HepG2 (cell line): ENCODE measurements around the gene PIP5KL1. TPM values are rescaled to one million over a fixed set of nuclear protein-coding genes. Genes with fewer than 3 reads are reported as not detected.

Source experiments
- CAMTA2 ChIP-seq: sonication (generic); formaldehyde crosslinking; IDR thresholded peaks from 2 replicates; pipeline ENCODE4 v1.4.0; 2020; ENCODE audit warnings: mild to moderate bottlenecking, missing genetic modification reagents, borderline replicate concordance
- FOXO4 ChIP-seq: sonication (generic); formaldehyde crosslinking; conservative IDR thresholded peaks from 2 replicates; pipeline ENCODE4 v1.8.1; 2023; ENCODE audit warnings: missing genetic modification reagents
- HNRNPK ChIP-seq: fragments of 200-400 bp; formaldehyde crosslinking; IDR thresholded peaks from 2 replicates; pipeline ENCODE4 v1.6.1; 2018; ENCODE audit warnings: low read length, low read depth, moderate library complexity, mild to moderate bottlenecking; ENCODE audit not compliant: poor library complexity, severe bottlenecking
- KLF16 ChIP-seq, 2 experiments: sonication (generic) in 1 of 2; formaldehyde crosslinking in 1 of 2; IDR thresholded peaks; 2 replicates each; pipeline versions ENCODE4 v1.6.1 to v1.8.0; 2016 to 2023; ENCODE audit warnings: missing genetic modification reagents in 2 of 2, missing compliant biosample characterization in 1 of 2
- MLLT10 ChIP-seq: sonication (generic); formaldehyde crosslinking; IDR thresholded peaks from 2 replicates; pipeline ENCODE4 v1.4.0; 2020; ENCODE audit warnings: missing genetic modification reagents
- PATZ1 ChIP-seq: sonication (generic); formaldehyde crosslinking; IDR thresholded peaks from 2 replicates; pipeline ENCODE4 v1.4.0; 2020; ENCODE audit warnings: missing genetic modification reagents
- SMARCC2 ChIP-seq: fragments of 450-650 bp; IDR thresholded peaks from 2 replicates; pipeline ENCODE4 v1.6.1; 2017; ENCODE audit warnings: antibody characterized with exemption, mild to moderate bottlenecking
- STAT6 ChIP-seq: sonication (generic); formaldehyde crosslinking; IDR thresholded peaks from 2 replicates; pipeline ENCODE4 v1.4.0; 2020; ENCODE audit warnings: missing genetic modification reagents, mild to moderate bottlenecking, borderline replicate concordance
- TCF7L2 ChIP-seq: IDR thresholded peaks from 2 replicates; pipeline ENCODE4 v1.6.1; 2011; ENCODE audit warnings: mild to moderate bottlenecking, low read depth, low read length, moderate library complexity
- THRA ChIP-seq: sonication (generic); formaldehyde crosslinking; IDR thresholded peaks from 2 replicates; pipeline ENCODE4 v1.4.0; 2020; ENCODE audit warnings: missing genetic modification reagents, borderline replicate concordance
- TIGD3 ChIP-seq: sonication (generic); formaldehyde crosslinking; IDR thresholded peaks from 2 replicates; pipeline ENCODE4 v1.5.1; 2020; ENCODE audit warnings: mild to moderate bottlenecking, missing genetic modification reagents, borderline replicate concordance
- U2AF2 ChIP-seq: fragments of 200-400 bp; formaldehyde crosslinking; IDR thresholded peaks from 2 replicates; pipeline ENCODE4 v1.6.1; 2017; ENCODE audit warnings: low read depth, mild to moderate bottlenecking, low read length
- ZFP41 ChIP-seq: sonication (generic); formaldehyde crosslinking; IDR thresholded peaks from 2 replicates; pipeline ENCODE4 v1.4.0; 2020; ENCODE audit warnings: mild to moderate bottlenecking, missing genetic modification reagents, borderline replicate concordance
- ZNF124 ChIP-seq: sonication (generic); formaldehyde crosslinking; IDR thresholded peaks from 2 replicates; pipeline ENCODE4 v1.4.0; 2020; ENCODE audit warnings: missing genetic modification reagents
- ZNF296 ChIP-seq: sonication (generic); formaldehyde crosslinking; conservative IDR thresholded peaks from 2 replicates; pipeline ENCODE4 v1.5.0; 2020; ENCODE audit warnings: mild to moderate bottlenecking, missing genetic modification reagents
- ZNF3 ChIP-seq: IDR thresholded peaks from 2 replicates; pipeline ENCODE4 v1.7.0; 2017; ENCODE audit warnings: inconsistent platforms
- ZNF446 ChIP-seq: sonication (generic); formaldehyde crosslinking; IDR thresholded peaks from 2 replicates; pipeline ENCODE4 v1.5.0; 2020; ENCODE audit warnings: mild to moderate bottlenecking, missing genetic modification reagents
- ZNF496 ChIP-seq: sonication (generic); formaldehyde crosslinking; IDR thresholded peaks from 2 replicates; pipeline ENCODE4 v1.8.1; 2023; ENCODE audit warnings: mild to moderate bottlenecking, moderate library complexity, missing genetic modification reagents; ENCODE audit not compliant: insufficient replicate concordance
- ZNF557 ChIP-seq: sonication (generic); formaldehyde crosslinking; IDR thresholded peaks from 2 replicates; pipeline ENCODE4 v1.4.0; 2020; ENCODE audit warnings: missing genetic modification reagents
- ZSCAN21 ChIP-seq: sonication (generic); formaldehyde crosslinking; IDR thresholded peaks from 2 replicates; pipeline ENCODE4 v1.8.0; 2022; ENCODE audit warnings: mild to moderate bottlenecking, missing genetic modification reagents, moderate library complexity, borderline replicate concordance
- polyA plus RNA-seq, 8 experiments: library from polyadenylated mRNA; depleted of rRNA in 3 of 8; stranded (reverse) in 7 of 8; unstranded in 1 of 8; fragments of >200 nt; fragmentation: Illumina TruSeq in 4 of 8; extraction: Trizol in 4 of 8; gene quantifications; 2 replicates each; pipeline versions ENCODE4 v1.2.1 to v1.2.3, GENCODE V29; 2011 to 2016; ENCODE audit warnings: low read depth in 4 of 8, missing spikeins in 1 of 8, mixed read lengths in 1 of 8; ENCODE audit not compliant: insufficient read depth in 1 of 8
- total RNA-seq, 5 experiments: library from RNA; depleted of rRNA; stranded (reverse); fragments of >200 nt; fragmentation: Illumina TruSeq; extraction: Trizol; gene quantifications; 2 replicates each; pipeline ENCODE4 v1.2.3, GENCODE V29; 2016; ENCODE audit warnings: low read depth in 1 of 5

PIP5KL1 gene
- total and polyA plus RNA-seq, 2 of the 13 experiments (the other 11 are each of a cell fraction or from before 2014, with no cell fraction given) = 0.20 to 0.49 TPM

- no peak; the same call in 1 of the 2 replicates for TF ChIP-seq CAMTA2
- no peak for TF ChIP-seq THRA
- no peak for TF ChIP-seq ZNF3 (CRISPR knock-in tag)
- TF ChIP-seq ZNF496 (CRISPR knock-in tag) = no peak
- TF ChIP-seq ZFP41 (CRISPR knock-in tag) = no peak
- peak; percentile 19 for TF ChIP-seq HNRNPK
- no peak for TF ChIP-seq ZNF446 (CRISPR knock-in tag)
- TF ChIP-seq TIGD3 (CRISPR knock-in tag) = no peak
- no peak for TF ChIP-seq U2AF2
- TF ChIP-seq ZNF557 (CRISPR knock-in tag) = no peak
- TF ChIP-seq ZNF124 = no peak
- no peak for TF ChIP-seq ZNF296 (CRISPR knock-in tag)
- no peak for TF ChIP-seq ZSCAN21 (CRISPR knock-in tag)
- TF ChIP-seq FOXO4 (CRISPR knock-in tag) = no peak
- peak in 1 of 2 experiments; percentile 83; a peak in 2 of 4 replicates for TF ChIP-seq KLF16 (CRISPR knock-in tag; IDR thresholded peaks at IDR 0.05)
- no peak for TF ChIP-seq PATZ1 (CRISPR knock-in tag)
- TF ChIP-seq STAT6 (CRISPR knock-in tag) = no peak
- TF ChIP-seq MLLT10 (CRISPR knock-in tag) = no peak
- no peak for TF ChIP-seq TCF7L2
- no peak for TF ChIP-seq SMARCC2
These were observed 7.1 kb upstream of the PIP5KL1 start, which contains the start of gene DPM2 (continued) for GRCh38 chr9:127937388-127938297.
